Endodermal cell (in vitro differentiated cells): Measurements from ENCODE around the gene C1QTNF1. TPM values are rescaled to one million over a fixed set of nuclear protein-coding genes. Genes with fewer than 3 reads are reported as not detected.
A peak's percentile ranks its signal among the peaks of the same experiment; 100 is the strongest.

Experiments used
- DNase-seq: peaks from one replicate; pipeline ENCODE4 v3.0.0-alpha.2; 2017
- H3K27ac ChIP-seq: 2 replicates; pipeline ENCODE4 v1.5.1; 2013; ENCODE audit warnings: mild to moderate bottlenecking, low read depth, low read length, moderate library complexity
- H3K27me3 ChIP-seq: 2 replicates; pipeline ENCODE4 v1.6.1; 2013; ENCODE audit warnings: mild to moderate bottlenecking, low read length, moderate library complexity; ENCODE audit not compliant: insufficient read depth, control insufficient read depth, poor library complexity, severe bottlenecking
- H3K36me3 ChIP-seq: 2 replicates; pipeline ENCODE4 v1.7.0; 2013; ENCODE audit warnings: mild to moderate bottlenecking, low read length, moderate library complexity; ENCODE audit not compliant: control insufficient read depth, insufficient read depth
- H3K4me1 ChIP-seq: one replicate; pipeline ENCODE4 v1.7.0; 2013; ENCODE audit warnings: low read length; ENCODE audit not compliant: control insufficient read depth, insufficient read depth
- H3K4me3 ChIP-seq: 2 replicates; pipeline ENCODE4 v1.5.1; 2013; ENCODE audit warnings: mild to moderate bottlenecking, low read length, moderate library complexity
- H3K9ac ChIP-seq: 2 replicates; pipeline ENCODE4 v1.6.1; 2013; ENCODE audit warnings: mild to moderate bottlenecking, low read length, moderate library complexity; ENCODE audit not compliant: poor library complexity, severe bottlenecking; ENCODE audit errors: extremely low read depth
- H3K9me3 ChIP-seq: 2 replicates; pipeline ENCODE4 v1.6.1; 2013; ENCODE audit warnings: mild to moderate bottlenecking, low read length, moderate library complexity; ENCODE audit not compliant: control insufficient read depth
- H3K27ac Mint-ChIP-seq: 2 replicates; pipeline ENCODE4 v1.8.0; 2020; ENCODE audit warnings: mixed read lengths
- H3K27me3 Mint-ChIP-seq: 2 replicates; pipeline ENCODE4 v1.8.0; 2021; ENCODE audit warnings: mild to moderate bottlenecking, mixed read lengths; ENCODE audit not compliant: insufficient read depth
- H3K36me3 Mint-ChIP-seq: 2 replicates; pipeline ENCODE4 v1.8.0; 2020; ENCODE audit warnings: low read depth, mixed read lengths
- H3K4me1 Mint-ChIP-seq: 2 replicates; pipeline ENCODE4 v1.8.0; 2020; ENCODE audit warnings: mixed read lengths
- H3K4me3 Mint-ChIP-seq: 2 replicates; pipeline ENCODE4 v1.8.0; 2020; ENCODE audit warnings: mild to moderate bottlenecking, moderate library complexity, mixed read lengths
- H3K9me3 Mint-ChIP-seq: 2 replicates; pipeline ENCODE4 v1.8.0; 2020; ENCODE audit warnings: mild to moderate bottlenecking, mixed read lengths
- CTCF ChIP-seq: fragments of 200-600 bp; sonication (generic); conservative IDR thresholded peaks from 2 replicates; pipeline ENCODE4 v1.5.0; 2021; ENCODE audit warnings: antibody characterized with exemption, mild to moderate bottlenecking
- WGBS, 2 experiments: methylation state at CpG; one replicate each; pipeline versions ENCODE4 v1.1.5 to v1.1.7; 2013; ENCODE audit warnings: missing lambda C conversion rate in 2 of 2, mixed read lengths in 1 of 2; ENCODE audit not compliant: insufficient coverage in 1 of 2, insufficient read length in 1 of 2; 5-methylcytosine and 5-hydroxymethylcytosine counted together
- total RNA-seq, 2 donors: library from RNA; stranded (reverse); fragmentation: NEBNext Ultra II Directional in 1 of 2; extraction: Animal tissue kit (Norgen Biotek cat#: 25700) in 1 of 2; gene quantifications; 2 replicates in 1 of 2; 3 replicates in 1 of 2; pipeline ENCODE4 v1.2.1, GENCODE V29; 2021

C1QTNF1 gene
- total RNA-seq, 2 donors from 2014 or later = 16.0 to 16.5 TPM

GRCh38 chr17:79010304-79010646 lies 13.7 kb upstream of the C1QTNF1 start:
- TF ChIP-seq CTCF = no peak
- Histone ChIP-seq H3K27me3 (no peaks in the 10 kb centered on the region), H3K27ac (no peak overlapping the region), H3K36me3 (peaks cover 10% of the 10 kb centered on the region), H3K9me3 (peaks cover 33% of the 10 kb centered on the region), H3K9ac (no peak overlapping the region), H3K4me3 (peak overlapping the region; percentile 84), H3K4me1 (peaks cover 3% of the 10 kb centered on the region)
- DNase-seq = no peak
- H3K4me3 Mint-ChIP-seq = peak overlapping the region; percentile 81
- peaks cover 13% of the 10 kb centered on the region for H3K4me1 Mint-ChIP-seq
- H3K36me3 Mint-ChIP-seq = peaks cover 8% of the 10 kb centered on the region
- H3K27ac Mint-ChIP-seq = no peak overlapping the region
- peaks cover 41% of the 10 kb centered on the region for H3K27me3 Mint-ChIP-seq
- 84 to 89% methylated on average over 3 to 7 of the region's 7 CpGs for WGBS, 2 experiments
- H3K9me3 Mint-ChIP-seq = peaks cover 45% of the 10 kb centered on the region

GRCh38 chr17:79011451-79012147 lies 12.4 kb upstream of the C1QTNF1 start:
- peaks cover 45% of the 10 kb centered on the region for H3K9me3 ChIP-seq
- peaks cover 8% of the 10 kb centered on the region for H3K36me3 Mint-ChIP-seq
- no peak overlapping the region for H3K27ac Mint-ChIP-seq
- peaks cover 3% of the 10 kb centered on the region for H3K4me1 ChIP-seq
- no peak for TF ChIP-seq CTCF
- peaks cover 35% of the 10 kb centered on the region for H3K27me3 Mint-ChIP-seq
- 60 to 76% methylated on average over 1 to 5 of the region's 5 CpGs for WGBS, 2 experiments
- no peak overlapping the region for H3K4me3 Mint-ChIP-seq
- H3K27ac ChIP-seq = no peak overlapping the region
- H3K27me3 ChIP-seq = no peaks in the 10 kb centered on the region
- H3K9me3 Mint-ChIP-seq = peaks cover 54% of the 10 kb centered on the region
- H3K4me3 ChIP-seq = no peak overlapping the region
- DNase-seq = peak; percentile 38
- peaks cover 13% of the 10 kb centered on the region for H3K4me1 Mint-ChIP-seq
- peaks cover 10% of the 10 kb centered on the region for H3K36me3 ChIP-seq
- no peak overlapping the region for H3K9ac ChIP-seq

- Histone ChIP-seq H3K4me3 (no peak overlapping the region), H3K9ac (no peak overlapping the region), H3K9me3 (peaks cover 54% of the 10 kb centered on the region), H3K4me1 (peaks cover 3% of the 10 kb centered on the region), H3K27me3 (no peaks in the 10 kb centered on the region), H3K36me3 (peaks cover 2% of the 10 kb centered on the region), H3K27ac (no peak overlapping the region)
- no peak overlapping the region for H3K27ac Mint-ChIP-seq
- H3K9me3 Mint-ChIP-seq = peaks cover 62% of the 10 kb centered on the region
- 62 to 74% methylated on average over 5 to 6 of the region's 6 CpGs for WGBS, 2 experiments
- no peak for TF ChIP-seq CTCF
- peaks cover 10% of the 10 kb centered on the region for H3K4me1 Mint-ChIP-seq
- peaks cover 27% of the 10 kb centered on the region for H3K27me3 Mint-ChIP-seq
- peak; percentile 20 for DNase-seq
- no peaks in the 10 kb centered on the region for H3K36me3 Mint-ChIP-seq
- H3K4me3 Mint-ChIP-seq = no peak overlapping the region
Observed at GRCh38 chr17:79012563-79013134, 11.3 kb upstream of the C1QTNF1 start.
